Measurements from ENCODE around the gene LRRK2. TPM values are rescaled to one million over a fixed set of nuclear protein-coding genes. Genes with fewer than 3 reads are reported as not detected.

LRRK2 gene
- total and polyA plus RNA-seq, 2 of the 13 experiments (the other 11 are each of a cell fraction or from before 2014, with no cell fraction given), result not detected

DNA sequence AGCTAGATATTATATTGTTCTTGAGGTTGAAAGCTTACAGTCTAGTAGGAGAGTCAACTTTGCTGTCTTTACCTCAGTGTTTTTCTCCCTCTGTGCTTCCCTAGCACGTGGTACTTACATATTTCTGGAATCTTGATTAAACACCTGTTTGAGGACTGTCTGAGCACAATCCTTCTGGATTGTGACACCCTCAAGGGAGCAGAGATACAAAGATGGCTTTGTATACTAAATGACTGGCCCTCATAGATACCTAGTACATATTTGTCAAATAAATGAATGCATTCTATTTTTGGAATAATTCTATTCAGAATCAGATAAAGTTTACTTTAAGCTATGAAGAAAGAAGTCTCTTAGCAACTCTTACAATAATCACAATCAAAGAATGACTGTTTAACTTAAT is 113.3 kb downstream of the LRRK2 start:
- POLR2A ChIA-PET, result no interaction called here
- no peaks in the 10 kb centered on the region for H4K20me1 ChIP-seq (ENCODE audit: insufficient read depth, low read length)
- no peaks in the 10 kb centered on the region for H3K79me2 ChIP-seq (ENCODE audit: insufficient read depth, low read length)
- no peak overlapping the region for H3K9ac ChIP-seq (ENCODE audit: insufficient read depth, low read depth, low read length)
- H3K4me2 ChIP-seq (ENCODE audit: low read depth, low read length), result no peak overlapping the region
- no peaks in the 10 kb centered on the region for H3K9me3 ChIP-seq (ENCODE audit: low read length)
- no peak overlapping the region for H3K4me3 ChIP-seq (replicated peaks in 1 of 3; ENCODE audit: insufficient read depth in 1 of 3, low read depth in 2 of 3, low read length in 3 of 3)
- DNase-seq (ENCODE audit: low spot score) (no peak), ATAC-seq (no peak), FAIRE-seq (no peak)
- TF ChIP-seq ZNF282 (IDR thresholded peaks at IDR 0.05; ENCODE audit: partially characterized antibody), result no peak
- no peaks in the 10 kb centered on the region for H3K27me3 ChIP-seq (ENCODE audit: control insufficient read depth in 1 of 2, insufficient read depth in 2 of 2, low read length in 2 of 2)
- intact Hi-C loops (cut with micrococcal nuclease; ENCODE audit: unreplicated experiment) (no loop called here), in situ Hi-C loops (cut with HindIII; ENCODE audit: extremely low pct_ligation_motif_present, low pct_unique_long_range_greater_than_20kb) (no loop called here)
- CTCF ChIA-PET (ENCODE audit: low intra/inter-chr PET ratio, low total read pairs), result no interaction called here
- no TSS peak for BruUV-seq (replicated peaks)
- H2AFZ ChIP-seq (ENCODE audit: low read length), result no peak overlapping the region
- no peaks in the 10 kb centered on the region for H3K36me3 ChIP-seq (replicated peaks in 1 of 2; ENCODE audit: control insufficient read depth in 1 of 2, insufficient read depth in 2 of 2, low read length in 2 of 2)
- H3K4me1 ChIP-seq (ENCODE audit: insufficient read depth, low read length), result no peaks in the 10 kb centered on the region
- WGBS (ENCODE audit: low lambda C conversion rate), result 0% methylated on average over 1 of the region's 1 CpG
- no peak overlapping the region for H3K27ac ChIP-seq (ENCODE audit: extremely low read length, insufficient read depth, low read length)

GRCh38 chr12:40338621-40339020 is 113.8 kb downstream of the LRRK2 start:
- Histone ChIP-seq H2AFZ (ENCODE audit: low read length) (no peak overlapping the region), H3K36me3 (replicated peaks in 1 of 2; ENCODE audit: control insufficient read depth in 1 of 2, insufficient read depth in 2 of 2, low read length in 2 of 2) (no peaks in the 10 kb centered on the region), H3K27me3 (ENCODE audit: control insufficient read depth in 1 of 2, insufficient read depth in 2 of 2, low read length in 2 of 2) (no peaks in the 10 kb centered on the region), H3K27ac (ENCODE audit: extremely low read length, insufficient read depth, low read length) (no peak overlapping the region), H3K4me2 (ENCODE audit: low read depth, low read length) (no peak overlapping the region), H3K9me3 (ENCODE audit: low read length) (no peaks in the 10 kb centered on the region), H3K79me2 (ENCODE audit: insufficient read depth, low read length) (no peaks in the 10 kb centered on the region), H3K4me3 (replicated peaks in 1 of 3; ENCODE audit: insufficient read depth in 1 of 3, low read depth in 2 of 3, low read length in 3 of 3) (no peak overlapping the region), H4K20me1 (ENCODE audit: insufficient read depth, low read length) (no peaks in the 10 kb centered on the region), H3K9ac (ENCODE audit: insufficient read depth, low read depth, low read length) (no peak overlapping the region), H3K4me1 (ENCODE audit: insufficient read depth, low read length) (no peaks in the 10 kb centered on the region)
- no peak for FAIRE-seq
- POLR2A ChIA-PET, result no interaction called here
- CTCF ChIA-PET (ENCODE audit: low intra/inter-chr PET ratio, low total read pairs), result no interaction called here
- in situ Hi-C loops (cut with HindIII; ENCODE audit: extremely low pct_ligation_motif_present, low pct_unique_long_range_greater_than_20kb), result no loop called here
- intact Hi-C loops (cut with micrococcal nuclease; ENCODE audit: unreplicated experiment), result no loop called here
- no peak for DNase-seq (ENCODE audit: low spot score)
- no TSS peak for BruUV-seq (replicated peaks)
- ATAC-seq, result no peak
- TF ChIP-seq PHF5A (CRISPR knock-in tag; IDR thresholded peaks at IDR 0.05; ENCODE audit: low read depth, unreplicated experiment) (no peak), RFX5 (IDR thresholded peaks at IDR 0.05; ENCODE audit: low read depth, low read length) (no peak)

- no TSS peak for BruUV-seq (replicated peaks)
- Histone ChIP-seq H3K9ac (ENCODE audit: insufficient read depth, low read depth, low read length) (no peak overlapping the region), H3K4me3 (replicated peaks in 1 of 3; ENCODE audit: insufficient read depth in 1 of 3, low read depth in 2 of 3, low read length in 3 of 3) (no peak overlapping the region), H3K27ac (ENCODE audit: extremely low read length, insufficient read depth, low read length) (no peak overlapping the region), H3K79me2 (ENCODE audit: insufficient read depth, low read length) (no peaks in the 10 kb centered on the region), H3K27me3 (ENCODE audit: control insufficient read depth in 1 of 2, insufficient read depth in 2 of 2, low read length in 2 of 2) (no peaks in the 10 kb centered on the region), H3K36me3 (replicated peaks in 1 of 2; ENCODE audit: control insufficient read depth in 1 of 2, insufficient read depth in 2 of 2, low read length in 2 of 2) (no peaks in the 10 kb centered on the region), H2AFZ (ENCODE audit: low read length) (no peak overlapping the region), H3K4me1 (ENCODE audit: insufficient read depth, low read length) (no peaks in the 10 kb centered on the region), H3K9me3 (ENCODE audit: low read length) (no peaks in the 10 kb centered on the region), H4K20me1 (ENCODE audit: insufficient read depth, low read length) (no peaks in the 10 kb centered on the region), H3K4me2 (ENCODE audit: low read depth, low read length) (no peak overlapping the region)
- POLR2A ChIA-PET, result no interaction called here
- ATAC-seq (no peak), FAIRE-seq (no peak), DNase-seq (ENCODE audit: low spot score) (no peak)
- TF ChIP-seq FOXA1 (IDR thresholded peaks at IDR 0.05) (no peak), FOXA1 (CRISPR knock-in tag; IDR thresholded peaks at IDR 0.05) (no peak), ZNF143 (CRISPR knock-in tag; IDR thresholded peaks at IDR 0.05) (no peak), ZNF589 (CRISPR knock-in tag; conservative IDR thresholded peaks at IDR 0.05) (no peak), ZMYM3 (CRISPR knock-in tag; IDR thresholded peaks at IDR 0.05) (no peak), POLR2AphosphoS5 (IDR thresholded peaks at IDR 0.05; ENCODE audit: low read depth, low read length) (no peak), KDM1A (CRISPR knock-in tag; IDR thresholded peaks at IDR 0.05) (no peak), ZNF747 (CRISPR knock-in tag; IDR thresholded peaks at IDR 0.05; ENCODE audit: borderline replicate concordance) (no peak), KLF16 (CRISPR knock-in tag; IDR thresholded peaks at IDR 0.05) (no peak), ZNF234 (CRISPR knock-in tag; conservative IDR thresholded peaks at IDR 0.05) (no peak), ZNF558 (CRISPR knock-in tag; IDR thresholded peaks at IDR 0.05; ENCODE audit: borderline replicate concordance) (no peak)
- TF ChIP-seq, protein P1, sequence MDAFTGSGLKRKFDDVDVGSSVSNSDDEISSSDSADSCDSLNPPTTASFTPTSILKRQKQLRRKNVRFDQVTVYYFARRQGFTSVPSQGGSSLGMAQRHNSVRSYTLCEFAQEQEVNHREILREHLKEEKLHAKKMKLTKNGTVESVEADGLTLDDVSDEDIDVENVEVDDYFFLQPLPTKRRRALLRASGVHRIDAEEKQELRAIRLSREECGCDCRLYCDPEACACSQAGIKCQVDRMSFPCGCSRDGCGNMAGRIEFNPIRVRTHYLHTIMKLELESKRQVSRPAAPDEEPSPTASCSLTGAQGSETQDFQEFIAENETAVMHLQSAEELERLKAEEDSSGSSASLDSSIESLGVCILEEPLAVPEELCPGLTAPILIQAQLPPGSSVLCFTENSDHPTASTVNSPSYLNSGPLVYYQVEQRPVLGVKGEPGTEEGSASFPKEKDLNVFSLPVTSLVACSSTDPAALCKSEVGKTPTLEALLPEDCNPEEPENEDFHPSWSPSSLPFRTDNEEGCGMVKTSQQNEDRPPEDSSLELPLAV (CRISPR knock-in tag; conservative IDR thresholded peaks at IDR 0.05; ENCODE audit: low read depth), result no peak
- CTCF ChIA-PET (ENCODE audit: low intra/inter-chr PET ratio, low total read pairs), result no interaction called here
- intact Hi-C loops (cut with micrococcal nuclease; ENCODE audit: unreplicated experiment) (no loop called here), in situ Hi-C loops (cut with HindIII; ENCODE audit: extremely low pct_ligation_motif_present, low pct_unique_long_range_greater_than_20kb) (no loop called here)
- 27% methylated on average over 2 of the region's 2 CpGs for WGBS (ENCODE audit: low lambda C conversion rate)
Measured at GRCh38 chr12:40342010-40342409, 117.2 kb downstream of the LRRK2 start.
